DLD1 (cell line): ENCODE data around the gene USB1.
"Not testable (repeated sequence)": the region's sequence is repeated elsewhere in the genome, so short reads cannot be mapped to it uniquely, and the experiment has no call there.

Experiments used
- in situ Hi-C: cut with HindIII; loops from 2 replicates; pipeline ENCODE4 v1.10.0; 2017; ENCODE audit warnings: low sequenced_read_pairs

USB1 gene

DNA sequence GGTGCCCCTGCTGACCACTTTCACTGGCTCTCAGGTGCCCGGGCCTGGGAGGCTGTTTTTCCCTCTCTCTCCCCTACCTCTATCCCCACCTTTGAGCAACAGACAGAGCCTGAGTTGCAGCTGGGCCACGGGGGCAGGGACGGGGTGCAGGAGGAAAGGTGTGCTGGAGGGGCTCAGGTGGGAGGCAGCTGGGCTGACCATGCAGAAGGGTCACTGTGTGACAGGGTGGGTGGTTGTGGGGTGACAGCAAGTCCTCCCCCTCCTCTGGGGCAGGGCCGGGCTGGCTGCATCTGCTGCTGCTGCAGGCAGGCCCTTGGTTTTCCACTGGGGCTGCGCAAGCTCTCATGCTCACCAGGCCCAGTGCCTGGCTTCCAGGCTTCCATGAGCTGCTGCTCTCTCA, 7.3 kb upstream of the USB1 start:
- in situ Hi-C loops = no loop called here

DNA sequence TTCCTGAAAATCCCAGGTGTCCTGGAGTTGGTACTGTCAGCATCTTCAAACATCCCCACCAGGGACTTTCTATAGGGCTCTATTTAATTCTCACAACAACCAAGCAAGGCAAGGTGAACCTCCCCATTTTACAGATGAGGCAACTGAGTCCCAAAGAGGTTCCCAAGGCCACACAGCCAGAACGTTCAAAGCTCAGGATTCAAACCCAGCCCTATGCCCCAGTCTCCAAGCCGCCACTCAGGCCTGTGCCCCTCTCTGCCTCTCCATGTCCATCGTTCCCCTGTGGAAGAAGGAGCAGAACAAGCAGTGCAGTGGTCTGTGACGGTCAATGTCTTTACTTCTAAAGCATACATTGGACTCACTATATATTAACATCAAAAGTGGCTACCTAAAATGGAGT, 6.8 kb upstream of the USB1 start:
- in situ Hi-C loops = no loop called here

DNA sequence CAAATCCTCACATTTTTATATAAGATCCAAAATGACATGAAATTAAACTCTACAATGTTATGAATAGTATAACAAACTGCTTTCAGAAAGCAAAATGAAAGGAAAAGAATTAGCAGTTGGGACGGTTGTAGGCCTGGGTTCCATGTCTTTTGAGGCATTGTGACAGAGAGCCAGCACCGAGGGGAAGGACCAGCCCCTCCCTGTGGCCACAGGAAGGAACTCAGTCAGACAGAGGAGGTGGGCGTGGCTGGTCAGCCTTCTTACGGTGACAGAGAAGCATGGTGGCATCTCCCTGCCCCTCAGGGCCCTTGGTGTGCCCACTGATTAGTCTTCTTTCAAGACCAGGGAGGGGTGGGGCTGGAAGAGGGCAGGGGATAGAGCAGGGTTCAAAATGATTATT, 6.4 kb upstream of the USB1 start:
- in situ Hi-C loops = no loop called here

DNA sequence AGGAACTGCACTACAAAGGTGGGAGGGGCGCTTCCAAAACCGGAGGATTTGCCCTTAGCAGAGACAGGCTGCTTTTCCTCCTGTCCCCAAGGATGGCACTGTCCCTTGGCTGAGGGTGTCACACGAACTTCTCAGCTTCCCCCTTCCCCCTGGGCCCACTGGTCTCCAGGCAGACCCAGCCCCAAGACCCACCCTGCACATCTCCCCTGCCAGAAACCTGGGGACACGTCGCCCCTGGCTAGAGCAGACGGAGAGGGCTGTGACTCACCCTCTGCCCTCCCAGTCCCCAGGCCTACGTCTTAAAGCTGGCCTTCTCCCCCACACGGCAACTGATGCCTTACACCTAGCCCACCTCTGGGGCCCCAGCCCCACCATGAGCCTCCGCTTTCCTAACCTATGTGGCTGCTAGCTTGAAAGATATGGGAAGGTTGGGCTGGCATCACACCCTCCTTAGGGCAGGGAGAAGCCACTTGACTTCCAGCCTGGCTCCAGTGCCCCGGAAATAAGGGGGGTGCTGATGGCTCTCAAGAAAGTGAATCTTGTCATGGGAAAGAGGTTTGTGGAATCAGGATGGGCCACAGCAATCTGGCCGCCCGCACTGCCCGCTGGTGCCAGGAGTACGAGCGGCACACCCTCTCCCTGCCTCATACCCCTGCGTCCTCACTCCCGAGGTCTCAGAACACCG, 5.3 kb upstream of the USB1 start:
- in situ Hi-C loops = no loop called here

DNA sequence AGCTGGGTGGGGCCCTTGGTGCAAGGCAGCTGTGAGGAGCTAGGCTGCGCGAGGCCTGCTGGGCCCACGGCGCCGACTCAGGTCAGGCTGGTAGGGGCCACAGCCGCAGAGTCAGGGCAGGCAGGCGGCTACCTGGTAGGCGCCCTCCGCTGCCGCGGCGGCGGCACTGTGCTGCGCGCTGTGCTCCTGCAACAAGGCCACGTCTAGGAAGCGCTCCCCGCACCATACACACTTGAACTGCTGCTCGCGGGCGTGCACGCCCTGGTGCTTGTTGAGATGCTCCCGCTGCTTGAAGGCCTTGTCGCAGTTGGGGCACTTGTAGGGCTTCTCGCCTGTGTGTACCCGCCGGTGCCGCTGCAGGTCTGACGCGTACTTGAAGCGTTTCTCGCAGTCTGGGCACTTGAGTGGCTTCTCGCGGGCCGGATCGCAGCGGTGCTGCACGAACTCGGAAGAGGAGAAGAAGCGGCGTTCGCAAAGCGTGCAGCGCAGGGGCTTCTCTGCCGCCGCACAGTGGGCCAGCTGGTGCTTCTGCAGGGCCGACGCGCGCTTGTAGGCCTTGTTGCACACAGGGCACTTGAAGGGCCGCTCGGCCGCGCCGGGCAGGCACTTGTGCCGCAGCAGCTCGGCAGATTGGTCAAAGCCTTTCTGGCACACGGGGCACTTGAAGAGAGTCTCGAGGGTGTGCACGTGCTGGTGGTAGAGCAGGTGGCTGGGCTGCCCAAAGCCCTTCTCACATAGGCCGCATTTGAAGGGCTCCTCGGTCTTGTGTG, 4.6 kb upstream of the USB1 start:
- in situ Hi-C loops = no loop called here

DNA sequence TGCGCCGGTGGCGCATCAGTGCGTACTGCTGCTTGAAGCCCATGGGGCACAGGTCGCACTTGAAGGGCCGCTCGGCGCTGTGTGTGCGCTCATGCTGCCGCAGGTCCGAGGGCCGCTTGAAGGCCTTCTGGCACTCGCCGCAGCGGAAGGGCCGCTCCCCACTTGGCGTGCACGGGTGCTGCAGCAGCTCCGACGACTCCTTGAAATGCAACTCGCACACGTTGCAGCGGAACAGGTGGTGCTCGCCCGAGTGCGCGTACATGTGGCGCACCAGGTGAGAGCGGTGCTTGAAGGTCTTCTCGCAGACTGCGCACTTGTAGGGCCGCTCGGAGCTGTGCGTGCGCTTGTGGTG, 4.1 kb upstream of the USB1 start:
- in situ Hi-C loops = no loop called here

DNA sequence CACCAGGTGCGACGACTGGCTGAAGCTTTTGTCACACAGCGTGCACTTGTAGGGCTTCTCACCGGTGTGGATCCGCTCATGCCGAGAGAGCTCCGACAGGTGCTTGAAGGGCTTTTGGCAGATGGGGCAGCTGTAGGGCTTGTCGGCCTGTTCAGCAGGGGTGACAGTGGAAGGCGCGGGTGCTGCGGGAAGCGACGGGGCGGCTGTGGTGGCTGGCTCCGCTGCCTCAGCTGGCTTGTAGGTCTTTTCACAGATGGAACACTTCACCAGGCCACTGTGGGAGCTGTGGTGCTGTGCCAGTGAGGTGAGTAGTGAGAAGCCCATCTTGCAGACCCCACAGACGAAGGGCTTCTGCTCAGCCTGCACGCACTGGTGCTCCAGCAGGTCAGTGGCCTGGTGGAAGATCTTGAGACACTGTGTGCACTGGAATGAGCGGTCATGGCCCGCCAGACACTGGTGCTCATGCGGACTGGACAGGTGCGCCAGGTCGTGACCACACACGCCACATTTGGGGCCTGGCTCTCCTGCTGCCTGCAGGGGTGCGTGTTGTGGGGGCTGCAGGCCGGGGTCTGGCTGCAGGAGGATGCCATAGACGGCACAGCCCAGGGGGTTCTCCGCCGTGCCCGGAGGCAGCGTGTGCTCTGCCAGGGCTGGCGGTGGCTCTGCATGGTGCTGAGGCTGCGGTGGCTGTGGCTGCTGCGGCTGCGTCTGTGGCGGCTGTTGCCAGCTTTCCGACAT, 3.5 kb upstream of the USB1 start:
- in situ Hi-C loops = no loop called here

DNA sequence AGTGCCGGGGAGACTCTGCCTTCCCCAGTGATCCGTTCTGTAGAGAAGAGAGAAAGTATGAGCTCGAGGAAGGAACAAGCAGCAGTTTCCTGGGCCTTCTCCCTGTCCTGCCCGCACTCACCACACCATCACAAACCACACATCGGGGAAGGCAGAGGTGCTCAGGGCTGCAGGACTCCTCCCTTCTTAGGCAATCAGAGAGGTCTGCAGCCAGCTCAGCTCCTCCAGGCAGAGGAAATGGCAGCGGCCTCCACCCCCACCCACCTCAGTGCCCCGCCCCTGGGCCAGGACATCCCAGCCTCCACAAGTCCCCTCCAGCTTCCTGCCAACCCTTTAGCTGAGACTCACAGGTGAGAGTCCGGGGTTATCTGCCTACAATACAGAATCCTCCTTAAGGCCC, 2.7 kb upstream of the USB1 start:
- in situ Hi-C loops = no loop called here

DNA sequence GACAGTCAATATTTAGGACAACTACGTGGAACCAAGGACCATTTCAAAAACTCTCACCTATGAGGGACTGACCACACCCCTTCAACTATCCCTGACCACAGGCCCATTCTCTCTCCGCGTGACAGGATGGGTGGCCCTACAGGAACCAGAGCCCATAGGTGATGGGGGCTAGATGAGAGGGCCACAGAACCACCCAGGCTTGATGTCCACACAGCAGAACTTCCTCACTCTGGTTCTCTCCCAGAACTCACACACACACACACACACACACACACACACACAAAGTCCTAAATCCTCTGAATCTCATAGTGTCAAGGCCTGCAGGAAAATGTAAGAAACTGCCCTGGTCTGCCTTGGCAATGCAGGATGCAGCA, 2.2 kb upstream of the USB1 start:
- in situ Hi-C loops = no loop called here

DNA sequence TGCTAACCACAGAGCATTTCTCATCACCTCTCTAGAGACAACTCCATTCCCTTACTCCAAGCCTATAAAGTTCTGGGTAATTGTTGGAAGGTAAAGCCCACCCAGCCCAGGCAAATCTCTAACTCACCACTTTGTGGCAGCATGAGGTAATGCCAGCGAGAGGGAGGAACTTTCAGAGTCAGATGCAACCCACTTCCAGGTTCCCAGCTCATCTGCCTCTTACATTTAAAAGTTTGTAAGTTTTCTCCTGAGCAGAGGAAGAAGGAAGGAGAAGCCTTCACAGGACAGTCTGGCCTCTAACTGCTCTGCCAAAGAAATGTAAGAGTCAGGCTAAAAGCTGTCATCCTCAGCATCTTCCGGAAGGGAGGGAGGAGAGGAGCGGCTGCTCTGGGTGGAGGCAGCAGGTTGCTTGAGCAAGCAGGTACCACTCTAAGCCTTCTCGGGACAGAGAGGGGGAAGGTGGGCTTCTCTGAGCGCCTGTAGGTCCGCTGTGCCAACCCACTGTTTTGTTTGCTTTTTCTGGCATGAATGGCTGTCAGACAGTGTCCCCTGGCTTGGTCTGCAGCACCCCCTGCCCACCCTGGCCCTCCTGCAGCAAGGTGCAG, 1.7 kb upstream of the USB1 start:
- in situ Hi-C loops = no loop called here

DNA sequence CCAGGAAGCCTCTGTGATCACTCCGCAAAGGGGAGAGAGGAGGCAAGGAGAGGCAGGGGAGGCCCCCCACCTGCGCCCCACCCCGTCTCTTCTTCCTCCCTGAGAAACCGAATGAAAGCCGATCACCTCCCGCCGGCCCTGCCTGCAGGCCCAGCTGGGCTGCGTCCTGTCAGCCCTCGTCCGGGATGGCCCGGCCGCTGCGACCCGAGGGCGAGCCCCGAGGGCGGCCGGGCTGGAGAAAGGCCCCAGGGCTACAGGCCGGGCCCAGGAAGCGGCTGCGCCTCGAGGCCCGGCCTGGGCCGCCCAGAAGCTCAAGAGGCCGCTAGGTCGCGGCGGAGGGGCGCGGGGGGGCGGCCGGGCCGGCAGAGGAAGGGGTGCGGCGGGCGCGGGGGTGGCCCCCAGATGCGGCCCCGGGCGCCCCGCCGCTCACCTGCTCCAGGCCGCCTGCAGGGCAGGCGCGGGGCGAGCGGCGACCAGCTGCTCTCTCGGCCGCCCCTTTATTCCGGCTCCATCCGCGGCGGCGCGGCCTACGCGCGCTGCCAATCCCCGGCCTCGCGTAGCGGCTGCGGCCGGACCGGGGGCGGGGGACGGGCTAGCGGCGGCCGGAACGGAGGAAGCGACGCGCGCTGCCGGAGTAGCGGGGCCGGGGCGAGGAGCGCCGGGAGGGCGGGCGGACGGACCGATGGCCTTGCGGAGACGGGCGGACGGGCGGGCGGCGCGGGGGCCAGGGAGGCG, 1.1 kb upstream of the USB1 start, which contains the start of gene ZNF319:
Gene ZNF319 (minus strand): TSS at position 702 of the 735 bp plus-strand sequence. CDS start 2,407 bp downstream, outside the sequence.
- in situ Hi-C loops = no loop called here

DNA sequence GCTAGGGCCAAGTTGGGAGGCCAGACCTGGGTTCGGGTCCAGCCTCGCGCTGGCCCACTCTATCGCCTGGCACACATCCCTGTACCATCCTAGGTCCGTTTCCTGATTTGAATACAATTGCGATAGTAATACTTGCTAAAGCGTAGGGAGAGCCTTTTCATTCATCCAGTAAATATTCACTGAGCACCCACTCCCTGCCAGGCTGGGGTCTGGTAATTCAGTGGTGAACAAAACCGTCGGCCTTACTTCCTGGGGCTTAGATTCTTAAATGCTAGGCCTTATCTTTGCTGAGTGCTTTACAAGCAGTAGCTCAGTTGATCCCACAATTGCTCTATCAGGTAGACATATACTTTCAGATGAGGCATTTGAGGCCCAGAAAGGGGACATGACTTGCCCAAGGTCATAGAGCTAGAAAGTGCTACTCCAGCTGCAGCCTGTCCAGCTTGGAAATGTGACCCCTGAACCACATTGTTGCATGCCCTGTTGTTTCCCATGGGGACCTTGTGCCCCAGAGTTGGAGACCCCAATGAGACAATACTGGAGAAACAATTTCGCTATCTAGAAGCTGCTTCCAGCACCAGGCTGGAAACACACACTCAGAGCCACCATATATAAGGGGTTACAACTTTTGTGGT, 691 bp downstream of the USB1 start:
- in situ Hi-C loops = no loop called here

DNA sequence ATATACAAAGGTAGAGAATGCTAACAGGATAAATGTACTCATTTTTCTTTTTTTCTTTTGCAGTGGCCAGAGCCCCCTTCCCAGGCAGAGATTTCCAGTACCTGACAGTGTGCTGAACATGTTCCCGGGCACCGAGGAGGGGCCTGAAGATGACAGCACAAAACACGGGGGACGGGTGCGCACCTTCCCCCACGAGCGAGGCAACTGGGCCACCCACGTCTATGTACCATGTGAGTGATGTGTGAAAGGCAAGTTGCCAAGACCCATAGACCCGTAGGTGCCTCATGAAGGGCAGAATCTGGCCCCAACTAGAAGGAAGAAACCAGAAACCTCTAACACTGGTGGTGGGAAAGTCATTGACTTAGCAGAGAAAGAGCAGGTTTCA, 1.2 kb downstream of the USB1 start:
- in situ Hi-C loops = no loop called here

DNA sequence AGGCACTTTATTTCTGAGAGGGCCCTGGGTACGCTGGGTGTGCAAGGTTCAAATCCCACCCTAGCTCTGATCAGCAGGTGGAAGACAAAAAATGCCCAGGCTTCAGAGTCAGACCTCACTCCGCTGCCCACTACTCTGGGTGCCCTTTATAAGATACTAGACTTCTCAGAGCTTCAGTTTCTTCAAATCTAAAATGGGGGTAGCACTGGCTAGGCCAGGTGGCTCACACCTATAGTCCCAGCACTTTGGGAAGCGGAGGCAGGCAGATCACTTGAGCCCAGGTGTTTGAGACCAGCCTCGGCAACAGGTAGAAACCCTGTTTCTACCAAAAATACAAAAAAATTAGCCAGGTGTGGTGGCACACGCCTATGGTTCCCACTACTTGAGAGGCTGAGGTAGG, 1.7 kb downstream of the USB1 start:
- in situ Hi-C loops = no loop called here

DNA sequence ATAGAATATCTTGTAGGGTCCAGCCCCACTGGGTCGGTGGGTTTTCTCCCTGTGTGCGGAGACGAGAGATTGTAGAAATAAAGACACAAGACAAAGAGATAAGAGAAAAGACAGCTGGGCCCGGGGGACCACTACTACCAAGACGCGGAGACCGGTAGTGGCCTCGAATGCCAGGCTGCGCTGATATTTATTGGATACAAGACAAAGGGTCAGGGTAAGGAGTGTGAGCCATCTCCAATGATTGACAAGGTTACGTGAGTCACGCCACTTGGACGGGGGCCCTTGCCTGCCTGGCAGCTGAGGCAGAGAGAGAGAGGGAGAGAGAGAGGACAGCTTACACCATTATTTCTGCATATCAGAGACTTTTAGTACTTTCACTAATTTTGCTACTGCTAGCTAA, 3.5 kb downstream of the USB1 start:
- in situ Hi-C loops = not testable (repeated sequence)

DNA sequence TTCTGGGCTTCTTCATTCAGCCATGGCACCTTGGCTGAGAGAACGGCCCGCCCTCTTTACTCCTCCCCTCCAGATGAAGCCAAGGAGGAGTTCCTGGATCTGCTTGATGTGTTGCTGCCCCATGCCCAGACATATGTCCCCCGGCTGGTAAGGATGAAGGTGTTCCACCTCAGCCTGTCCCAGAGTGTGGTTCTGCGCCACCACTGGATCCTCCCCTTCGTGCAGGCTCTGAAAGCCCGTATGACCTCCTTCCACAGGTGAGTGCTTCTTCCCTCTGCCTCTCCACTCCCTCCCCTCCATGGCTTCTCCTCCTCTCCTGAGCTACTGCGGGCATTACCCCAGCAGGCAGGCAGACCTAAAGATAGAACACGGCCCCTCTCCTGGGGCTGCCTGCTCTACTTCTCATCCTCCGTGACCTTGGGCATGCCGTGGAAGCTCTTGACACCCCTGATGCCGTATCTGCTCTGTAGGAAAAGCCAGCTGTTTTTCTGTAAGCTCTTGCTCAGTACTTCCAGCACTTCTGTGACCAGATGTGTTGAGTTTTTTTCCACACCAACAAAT, 8.7 kb downstream of the USB1 start:
- in situ Hi-C loops = no loop called here

DNA sequence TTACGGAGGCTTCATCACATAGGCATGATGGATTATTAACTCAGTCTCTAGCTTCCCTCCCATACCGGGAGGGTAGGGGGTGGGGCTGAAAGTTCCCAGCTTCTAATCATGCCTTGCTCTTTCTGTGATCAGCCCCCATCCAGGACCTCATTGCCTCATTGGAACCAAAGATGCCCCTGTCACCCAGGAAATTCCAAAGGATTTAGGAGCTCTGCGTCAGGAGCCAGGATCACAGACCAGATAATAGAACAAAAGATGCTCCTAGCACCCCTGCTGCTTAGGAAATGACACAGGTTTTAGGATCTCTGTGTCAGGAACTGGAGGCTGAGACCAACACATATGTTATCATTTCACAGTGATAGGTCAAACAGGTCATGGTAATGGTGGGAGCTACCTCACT, 9.7 kb downstream of the USB1 start:
- in situ Hi-C loops = no loop called here

DNA sequence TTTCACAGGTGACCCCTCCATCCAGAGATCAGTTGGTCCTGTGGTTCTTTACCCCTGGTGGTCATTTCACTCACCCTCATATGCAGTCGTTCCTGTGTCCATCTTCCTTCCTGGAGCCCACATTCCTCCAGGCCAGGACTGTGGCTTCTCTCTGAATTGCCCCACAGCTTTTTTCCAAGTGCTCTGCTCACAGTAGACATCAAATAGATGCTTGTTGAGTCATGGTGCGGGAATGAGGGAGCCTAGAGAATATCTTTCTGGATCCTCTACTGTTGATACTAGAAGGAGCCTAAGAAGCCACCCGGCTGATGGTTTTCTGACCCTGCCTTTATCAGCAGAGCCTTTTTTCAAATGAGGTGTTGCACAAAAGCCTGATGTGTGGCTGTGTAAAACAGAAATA, 10.4 kb downstream of the USB1 start:
- in situ Hi-C loops = no loop called here

DNA sequence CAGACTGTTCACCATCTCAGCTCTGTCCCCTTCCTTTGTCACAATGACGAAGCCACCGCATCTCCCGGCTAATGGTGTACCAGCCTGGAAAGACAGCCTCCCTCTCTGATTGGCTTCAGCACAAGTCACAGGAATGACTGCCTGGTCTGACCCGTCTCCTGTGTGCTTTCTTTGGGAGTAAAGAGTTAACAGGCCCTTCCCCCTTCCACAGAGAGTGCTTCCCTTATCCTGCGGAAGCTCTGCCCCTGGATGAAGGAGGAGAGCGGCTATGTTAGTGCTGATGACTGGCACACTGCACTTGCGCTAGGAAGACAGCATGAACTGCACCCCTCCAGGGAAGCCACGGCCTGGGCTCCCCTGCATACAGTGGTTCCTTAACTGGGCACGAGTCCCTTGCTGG, 11.3 kb downstream of the USB1 start:
- in situ Hi-C loops = no loop called here
